DOHH2 (cell line): Measurements from ENCODE around the gene RBM38.

Experiments used
- H3F3A ChIP-seq: fragments of 200-600 bp; sonication (generic), shearing (Covaris generic); 2 replicates; pipeline ENCODE4 v1.6.0; 2016; ENCODE audit warnings: antibody characterized with exemption, mild to moderate bottlenecking; ENCODE audit not compliant: control insufficient read depth, insufficient read depth
- H3K27ac ChIP-seq: fragments of 200-600 bp; sonication (generic); 2 replicates; pipeline ENCODE4 v1.5.1; 2014; ENCODE audit warnings: low read depth, mild to moderate bottlenecking, low read length, moderate library complexity
- H3K27me3 ChIP-seq: fragments of 200-600 bp; sonication (generic); 2 replicates; pipeline ENCODE4 v1.6.1; 2014; ENCODE audit warnings: mild to moderate bottlenecking, low read length, mixed read lengths; ENCODE audit not compliant: control insufficient read depth
- H3K36me3 ChIP-seq: fragments of 200-600 bp; sonication (generic); 2 replicates; pipeline ENCODE4 v1.6.1; 2014; ENCODE audit warnings: mild to moderate bottlenecking, low read length, moderate library complexity, mixed read lengths; ENCODE audit not compliant: control insufficient read depth
- H3K4me1 ChIP-seq: fragments of 200-600 bp; sonication (generic); 2 replicates; pipeline ENCODE4 v1.6.1; 2014; ENCODE audit warnings: mild to moderate bottlenecking, low read length, mixed read lengths; ENCODE audit not compliant: control insufficient read depth
- H3K4me2 ChIP-seq: fragments of 200-600 bp; sonication (generic); 2 replicates; pipeline ENCODE4 v1.6.0; 2014; ENCODE audit warnings: mild to moderate bottlenecking, low read length, moderate library complexity
- H3K4me3 ChIP-seq: fragments of 200-600 bp; sonication (generic); 2 replicates; pipeline ENCODE4 v1.5.1; 2014; ENCODE audit warnings: mild to moderate bottlenecking, low read length, mixed read lengths
- H3K79me2 ChIP-seq: fragments of 200-600 bp; sonication (generic); 2 replicates; pipeline ENCODE4 v1.6.1; 2014; ENCODE audit warnings: mild to moderate bottlenecking, low read length, mixed read lengths; ENCODE audit not compliant: control insufficient read depth
- H3K9me2 ChIP-seq: fragments of 200-600 bp; sonication (generic); replicated peaks from 2 replicates; pipeline ENCODE4 v1.6.1; 2014; ENCODE audit warnings: mild to moderate bottlenecking, low read length, mixed read lengths; ENCODE audit not compliant: control insufficient read depth
- H3K9me3 ChIP-seq: fragments of 200-600 bp; sonication (generic); 2 replicates; pipeline ENCODE4 v1.6.1; 2014; ENCODE audit warnings: antibody characterized with exemption, low read length, mixed read lengths; ENCODE audit not compliant: control insufficient read depth, insufficient read depth
- H4K20me1 ChIP-seq: fragments of 200-600 bp; sonication (generic); 2 replicates; pipeline ENCODE4 v1.6.0; 2014; ENCODE audit warnings: low read depth, mild to moderate bottlenecking, antibody characterized with exemption, low read length, moderate library complexity; ENCODE audit not compliant: control insufficient read depth, insufficient read depth
- CTCF ChIP-seq: fragments of 200-600 bp; sonication (generic); IDR thresholded peaks from one replicate; pipeline ENCODE4 v1.5.1; 2014; ENCODE audit warnings: antibody characterized with exemption, mild to moderate bottlenecking, low read depth, low read length; ENCODE audit not compliant: poor library complexity, severe bottlenecking
- EZH2phosphoT487 ChIP-seq: fragments of 200-600 bp; sonication (generic); IDR thresholded peaks from 2 replicates; pipeline ENCODE4 v1.6.1; 2017; ENCODE audit warnings: borderline replicate concordance, mild to moderate bottlenecking, antibody characterized with exemption, low read length, moderate library complexity, mixed read lengths

RBM38 gene

GRCh38 chr20:57413986-57414385 lies 22.8 kb downstream of the RBM38 start:
- Histone ChIP-seq H3K27me3 (0 out of 2 replicates have a peak, but pooled peaks cover 3% of the 10 kb centered on the region), H3K4me2 (no peak overlapping the region)
- TF ChIP-seq CTCF: no peak

GRCh38 chr20:57414867-57415592 lies 23.8 kb downstream of the RBM38 start:
- no peaks in the 10 kb centered on the region for H3K79me2 ChIP-seq
- peaks cover under 1% of the 10 kb centered on the region for H3K36me3 ChIP-seq
- H3K27ac ChIP-seq: no peak overlapping the region
- no peaks in the 10 kb centered on the region; the same call in 1 of the 2 replicates for H4K20me1 ChIP-seq
- H3K27me3 ChIP-seq: 0 out of 2 replicates have a peak, but pooled peaks cover 3% of the 10 kb centered on the region
- peaks cover 2% of the 10 kb centered on the region; the same call in 1 of the 2 replicates for H3F3A ChIP-seq
- no peaks in the 10 kb centered on the region for H3K9me2 ChIP-seq
- no peaks in the 10 kb centered on the region for H3K9me3 ChIP-seq
- no peak for TF ChIP-seq CTCF
- no peak for TF ChIP-seq EZH2phosphoT487
- H3K4me2 ChIP-seq: no peak overlapping the region
- H3K4me3 ChIP-seq: no peak overlapping the region
- H3K4me1 ChIP-seq: no peaks in the 10 kb centered on the region

More at GRCh38 chr20:57413986-57414385, 22.8 kb downstream of the RBM38 start:
- Histone ChIP-seq H3F3A (peaks cover 12% of the 10 kb centered on the region), H3K4me3 (no peak overlapping the region), H4K20me1 (peaks cover 4% of the 10 kb centered on the region; the same call in 1 of the 2 replicates), H3K79me2 (no peaks in the 10 kb centered on the region), H3K9me3 (no peaks in the 10 kb centered on the region), H3K4me1 (no peaks in the 10 kb centered on the region), H3K9me2 (no peaks in the 10 kb centered on the region), H3K27ac (no peak overlapping the region), H3K36me3 (peaks cover 11% of the 10 kb centered on the region)

GRCh38 chr20:57415771-57416170 lies 24.6 kb downstream of the RBM38 start:
- H3K27me3 ChIP-seq: 0 out of 2 replicates have a peak, but pooled peaks cover 3% of the 10 kb centered on the region

More at GRCh38 chr20:57415771-57416170, 24.6 kb downstream of the RBM38 start:
- no peaks in the 10 kb centered on the region; the same call in 1 of the 2 replicates for H4K20me1 ChIP-seq
- no peak overlapping the region for H3K27ac ChIP-seq
- H3K9me2 ChIP-seq: no peaks in the 10 kb centered on the region
- H3K79me2 ChIP-seq: no peaks in the 10 kb centered on the region
- no peak overlapping the region for H3K4me2 ChIP-seq
- no peaks in the 10 kb centered on the region for H3K4me1 ChIP-seq
- no peak for TF ChIP-seq CTCF
- no peak for TF ChIP-seq EZH2phosphoT487
- H3K36me3 ChIP-seq: no peaks in the 10 kb centered on the region
- no peaks in the 10 kb centered on the region for H3F3A ChIP-seq
- H3K9me3 ChIP-seq: no peaks in the 10 kb centered on the region
- no peak overlapping the region for H3K4me3 ChIP-seq
